Measurements from ENCODE around the gene C16orf86. TPM values are rescaled to one million over a fixed set of nuclear protein-coding genes. Genes with fewer than 3 reads are reported as not detected.
A peak's percentile ranks its signal among the peaks of the same experiment; 100 is the strongest.

Gene C16orf86
- total RNA-seq, 1 donor from 2014 or later, result 1.8 TPM

DNA sequence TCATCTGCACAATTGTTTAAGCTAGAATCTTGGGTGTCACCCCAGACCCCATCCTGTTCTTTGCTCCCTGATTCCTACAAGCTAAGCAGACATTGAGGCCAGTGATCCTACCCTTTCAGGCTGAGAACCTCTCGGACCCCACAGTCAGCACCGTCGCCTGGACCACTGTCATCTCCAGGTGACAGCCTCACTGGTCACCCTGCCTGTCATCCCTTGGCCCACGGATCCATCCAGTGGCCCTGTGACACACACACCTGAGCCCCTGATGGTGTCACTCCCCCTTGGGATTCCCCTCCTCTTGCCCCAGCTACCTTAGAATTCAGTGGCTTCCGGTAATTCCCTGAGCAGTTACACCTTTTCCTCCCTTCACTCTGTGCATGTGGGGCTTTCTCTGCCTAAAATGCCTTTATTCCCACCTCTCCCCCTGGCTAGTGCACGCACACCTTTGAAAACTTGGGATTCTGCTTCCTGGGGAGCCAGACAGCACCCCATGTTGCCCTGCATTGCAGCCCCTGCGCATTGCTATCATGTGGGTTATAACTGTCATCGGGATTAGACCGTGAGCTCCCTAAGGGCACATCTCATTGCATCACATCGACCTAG is 3.0 kb downstream of the C16orf86 start:
- Mint-ChIP-seq H3K27ac (ENCODE audit: unreplicated experiment) (no peak overlapping the region), H3K9me3 (ENCODE audit: unreplicated experiment) (no peaks in the 10 kb centered on the region), H3K4me1 (ENCODE audit: unreplicated experiment) (peaks cover 29% of the 10 kb centered on the region), H3K27me3 (ENCODE audit: unreplicated experiment) (peaks cover 13% of the 10 kb centered on the region), H3K4me3 (ENCODE audit: unreplicated experiment) (no peak overlapping the region), H3K36me3 (ENCODE audit: low read depth, unreplicated experiment) (peaks cover 8% of the 10 kb centered on the region)
- TF ChIP-seq, protein P1, sequence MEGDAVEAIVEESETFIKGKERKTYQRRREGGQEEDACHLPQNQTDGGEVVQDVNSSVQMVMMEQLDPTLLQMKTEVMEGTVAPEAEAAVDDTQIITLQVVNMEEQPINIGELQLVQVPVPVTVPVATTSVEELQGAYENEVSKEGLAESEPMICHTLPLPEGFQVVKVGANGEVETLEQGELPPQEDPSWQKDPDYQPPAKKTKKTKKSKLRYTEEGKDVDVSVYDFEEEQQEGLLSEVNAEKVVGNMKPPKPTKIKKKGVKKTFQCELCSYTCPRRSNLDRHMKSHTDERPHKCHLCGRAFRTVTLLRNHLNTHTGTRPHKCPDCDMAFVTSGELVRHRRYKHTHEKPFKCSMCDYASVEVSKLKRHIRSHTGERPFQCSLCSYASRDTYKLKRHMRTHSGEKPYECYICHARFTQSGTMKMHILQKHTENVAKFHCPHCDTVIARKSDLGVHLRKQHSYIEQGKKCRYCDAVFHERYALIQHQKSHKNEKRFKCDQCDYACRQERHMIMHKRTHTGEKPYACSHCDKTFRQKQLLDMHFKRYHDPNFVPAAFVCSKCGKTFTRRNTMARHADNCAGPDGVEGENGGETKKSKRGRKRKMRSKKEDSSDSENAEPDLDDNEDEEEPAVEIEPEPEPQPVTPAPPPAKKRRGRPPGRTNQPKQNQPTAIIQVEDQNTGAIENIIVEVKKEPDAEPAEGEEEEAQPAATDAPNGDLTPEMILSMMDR (IDR thresholded peaks at IDR 0.05; ENCODE audit: unreplicated experiment), result no peak
- DNase-seq (ENCODE audit: low spot score), result no peak

DNA sequence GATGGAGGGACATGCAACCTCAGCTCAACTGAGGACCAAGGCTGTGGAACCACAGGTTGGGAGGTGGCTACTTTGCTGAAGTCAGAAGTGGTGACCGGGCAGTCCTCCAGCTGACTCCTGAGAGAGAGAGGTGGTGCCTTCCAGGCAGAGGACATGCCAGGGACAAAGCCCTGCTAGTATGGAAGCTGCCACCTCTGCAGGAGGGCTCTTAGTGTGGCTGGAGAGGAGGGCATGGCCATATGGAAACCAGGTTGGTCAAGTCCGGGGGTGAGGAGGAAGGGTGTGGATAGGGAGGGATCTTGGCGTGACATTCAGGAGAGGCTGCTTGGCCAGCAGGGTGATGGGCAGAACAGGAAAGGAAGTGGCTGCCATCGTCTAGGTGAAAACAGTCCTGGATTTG is 5.7 kb downstream of the C16orf86 start:
- Mint-ChIP-seq H3K9me3 (ENCODE audit: unreplicated experiment) (no peaks in the 10 kb centered on the region), H3K4me1 (ENCODE audit: unreplicated experiment) (peaks cover 30% of the 10 kb centered on the region), H3K27ac (ENCODE audit: unreplicated experiment) (peak overlapping the region; percentile 72), H3K4me3 (ENCODE audit: unreplicated experiment) (peak overlapping the region; percentile 72), H3K27me3 (ENCODE audit: unreplicated experiment) (peaks cover 10% of the 10 kb centered on the region), H3K36me3 (ENCODE audit: low read depth, unreplicated experiment) (peaks cover 8% of the 10 kb centered on the region)
- TF ChIP-seq, protein P1 (IDR thresholded peaks at IDR 0.05; ENCODE audit: unreplicated experiment), result no peak
- DNase-seq (ENCODE audit: low spot score), result no peak

DNA sequence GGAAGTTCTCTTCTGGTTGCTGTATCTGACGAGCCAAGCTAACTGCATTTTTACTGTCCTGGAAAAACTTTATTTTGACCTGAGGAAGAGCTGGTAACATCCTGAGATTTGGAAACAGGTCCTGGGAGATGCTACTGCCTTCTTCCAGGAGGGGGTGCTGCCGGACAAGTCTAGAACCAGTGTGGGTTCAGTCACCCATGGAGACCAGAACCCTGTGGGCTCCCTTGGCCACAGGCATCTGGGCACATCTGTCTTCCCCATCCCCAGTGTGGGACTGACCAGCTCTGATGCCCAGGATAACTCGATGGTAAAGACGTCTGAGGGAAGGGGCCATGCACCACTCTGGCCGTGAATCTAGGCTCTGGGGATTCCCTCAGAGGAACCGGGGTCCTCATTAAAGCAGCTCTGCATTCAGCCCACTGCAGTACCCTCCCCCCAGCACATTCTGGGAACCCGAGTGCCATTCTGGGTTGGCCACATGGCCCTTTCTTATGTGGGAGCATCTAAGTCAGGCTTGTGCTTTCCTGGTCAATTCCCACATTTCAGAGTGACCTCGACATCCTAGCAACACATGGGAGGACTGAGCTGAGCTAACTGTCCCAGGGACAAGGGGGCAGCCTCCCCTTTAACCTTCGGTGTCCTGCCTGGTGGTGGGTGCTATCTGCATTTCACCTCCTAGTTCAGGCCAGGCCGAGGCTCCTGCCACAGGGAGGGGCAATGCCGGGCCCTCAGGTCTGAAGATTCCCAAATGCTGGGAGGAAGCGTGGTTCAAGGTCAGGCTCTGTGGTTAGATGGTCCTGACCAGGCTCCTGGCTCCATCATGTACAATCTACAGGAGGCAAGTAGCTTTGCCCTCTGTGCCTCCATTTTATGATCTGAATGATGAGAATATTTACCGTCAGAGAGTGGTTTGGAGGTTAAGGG is 6.4 kb downstream of the C16orf86 start:
- Mint-ChIP-seq H3K36me3 (ENCODE audit: low read depth, unreplicated experiment) (peaks cover 8% of the 10 kb centered on the region), H3K27me3 (ENCODE audit: unreplicated experiment) (peaks cover 10% of the 10 kb centered on the region), H3K4me1 (ENCODE audit: unreplicated experiment) (peaks cover 30% of the 10 kb centered on the region), H3K9me3 (ENCODE audit: unreplicated experiment) (no peaks in the 10 kb centered on the region), H3K4me3 (ENCODE audit: unreplicated experiment) (peak overlapping the region; percentile 72), H3K27ac (ENCODE audit: unreplicated experiment) (peak overlapping the region; percentile 87)
- TF ChIP-seq, protein P1 (IDR thresholded peaks at IDR 0.05; ENCODE audit: unreplicated experiment), result no peak
- DNase-seq (ENCODE audit: low spot score), result peak; percentile 77

DNA sequence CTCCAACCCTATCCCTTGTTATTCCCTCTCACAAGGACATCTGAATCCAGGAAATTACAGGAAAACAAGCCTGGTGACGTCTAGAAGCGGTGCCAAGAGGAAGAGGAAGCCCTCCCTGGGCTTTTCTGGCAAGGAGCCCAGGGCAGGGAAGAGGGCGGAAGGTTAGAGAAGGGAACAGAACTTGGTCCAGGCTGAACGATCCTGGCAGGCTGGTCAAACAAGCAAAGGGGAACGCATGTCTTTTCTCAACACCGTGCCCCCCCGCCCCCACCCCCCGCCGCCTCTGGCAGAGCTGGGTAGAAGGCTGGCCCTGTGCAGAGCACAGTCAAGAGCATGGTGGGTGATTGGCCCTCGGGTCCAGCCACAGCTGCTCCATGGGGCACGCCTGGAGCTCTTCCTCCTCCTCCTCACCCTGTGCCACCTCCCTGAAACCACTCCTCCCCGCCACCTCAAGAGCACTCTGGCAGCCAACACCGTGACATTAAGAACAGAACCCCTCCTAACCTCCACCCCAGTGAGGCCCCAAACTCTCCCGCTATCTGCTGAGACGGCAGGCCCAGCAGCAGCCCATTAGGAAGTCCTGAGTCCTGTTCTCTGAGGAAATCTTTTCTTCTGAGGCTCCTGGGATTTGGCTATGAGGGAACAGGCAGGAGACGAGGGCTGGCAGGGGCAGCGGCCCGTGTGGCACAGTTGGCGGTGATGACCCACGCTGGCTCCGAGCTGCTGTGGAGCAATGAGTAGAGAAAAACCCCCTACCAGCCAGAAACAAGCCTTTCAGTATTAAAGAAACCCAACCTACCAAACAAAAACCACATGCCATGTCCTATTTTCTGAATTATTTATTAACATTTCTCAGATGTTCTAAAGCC is 7.3 kb downstream of the C16orf86 start:
- TF ChIP-seq, protein P1 (IDR thresholded peaks at IDR 0.05; ENCODE audit: unreplicated experiment), result no peak
- Mint-ChIP-seq H3K4me1 (ENCODE audit: unreplicated experiment) (peaks cover 30% of the 10 kb centered on the region), H3K27ac (ENCODE audit: unreplicated experiment) (peak overlapping the region; percentile 87), H3K36me3 (ENCODE audit: low read depth, unreplicated experiment) (peaks cover 4% of the 10 kb centered on the region), H3K4me3 (ENCODE audit: unreplicated experiment) (peak overlapping the region; percentile 53), H3K27me3 (ENCODE audit: unreplicated experiment) (peaks cover 10% of the 10 kb centered on the region), H3K9me3 (ENCODE audit: unreplicated experiment) (no peaks in the 10 kb centered on the region)
- DNase-seq (ENCODE audit: low spot score), result peak; percentile 43

Measured in endothelial cell (in vitro differentiated cells).